Calu3 (cell line): ENCODE measurements around the gene TRAF2. TPM values are rescaled to one million over a fixed set of nuclear protein-coding genes. Genes with fewer than 3 reads are reported as not detected.

Source experiments
- BruUV-seq: library from RNA; stranded (reverse); fragments of 400-500 nt; replicated peaks from 2 replicates; lab custom pipeline; 2021; lab: Mats Ljungman, UMichigan
- CTCF ChIA-PET: fragments of 300-600 bp; sonication (Branson Sonifier 250); formaldehyde crosslinking; loops from one replicate; lab custom pipeline; 2022; ENCODE audit warnings: antibody characterized with exemption; lab: Charles Lee
- DNase-seq: peaks from one replicate; pipeline ENCODE4 v3.0.0; 2022
- H3K27ac Mint-ChIP-seq: one replicate; pipeline ENCODE4 v1.8.0; 2022; ENCODE audit warnings: mixed read lengths; ENCODE audit not compliant: unreplicated experiment
- H3K27me3 Mint-ChIP-seq: one replicate; pipeline ENCODE4 v1.8.0; 2022; ENCODE audit warnings: mixed read lengths; ENCODE audit not compliant: unreplicated experiment
- H3K36me3 Mint-ChIP-seq: one replicate; pipeline ENCODE4 v1.8.0; 2022; ENCODE audit warnings: mild to moderate bottlenecking, moderate library complexity, mixed read lengths; ENCODE audit not compliant: insufficient read depth, unreplicated experiment
- H3K4me1 Mint-ChIP-seq: one replicate; pipeline ENCODE4 v1.8.0; 2022; ENCODE audit warnings: mild to moderate bottlenecking, low read depth, mixed read lengths; ENCODE audit not compliant: unreplicated experiment
- H3K4me3 Mint-ChIP-seq: one replicate; pipeline ENCODE4 v1.8.0; 2022; ENCODE audit warnings: mild to moderate bottlenecking, low read depth, moderate library complexity, mixed read lengths; ENCODE audit not compliant: unreplicated experiment
- H3K9me3 Mint-ChIP-seq: one replicate; pipeline ENCODE4 v1.8.0; 2022; ENCODE audit warnings: low read depth, mixed read lengths; ENCODE audit not compliant: unreplicated experiment
- intact Hi-C: fragments of 100-400 bp; cut with micrococcal nuclease; formaldehyde crosslinking; loops from one replicate; pipeline ENCODE4 v1.10.0; 2022; ENCODE audit not compliant: unreplicated experiment
- total RNA-seq: library from RNA; stranded (reverse); gene quantifications from 2 replicates; pipeline ENCODE4 v1.2.3, GENCODE V29; 2022
- TF ChIP-seq, protein P1 (sequence below): fragments of 200-600 bp; IDR thresholded peaks from one replicate; pipeline ENCODE4 v1.8.0; 2022; ENCODE audit warnings: antibody characterized with exemption; ENCODE audit not compliant: unreplicated experiment

TRAF2 gene
- total RNA-seq, 1 experiment from 2014 or later: 50.5 TPM

DNA sequence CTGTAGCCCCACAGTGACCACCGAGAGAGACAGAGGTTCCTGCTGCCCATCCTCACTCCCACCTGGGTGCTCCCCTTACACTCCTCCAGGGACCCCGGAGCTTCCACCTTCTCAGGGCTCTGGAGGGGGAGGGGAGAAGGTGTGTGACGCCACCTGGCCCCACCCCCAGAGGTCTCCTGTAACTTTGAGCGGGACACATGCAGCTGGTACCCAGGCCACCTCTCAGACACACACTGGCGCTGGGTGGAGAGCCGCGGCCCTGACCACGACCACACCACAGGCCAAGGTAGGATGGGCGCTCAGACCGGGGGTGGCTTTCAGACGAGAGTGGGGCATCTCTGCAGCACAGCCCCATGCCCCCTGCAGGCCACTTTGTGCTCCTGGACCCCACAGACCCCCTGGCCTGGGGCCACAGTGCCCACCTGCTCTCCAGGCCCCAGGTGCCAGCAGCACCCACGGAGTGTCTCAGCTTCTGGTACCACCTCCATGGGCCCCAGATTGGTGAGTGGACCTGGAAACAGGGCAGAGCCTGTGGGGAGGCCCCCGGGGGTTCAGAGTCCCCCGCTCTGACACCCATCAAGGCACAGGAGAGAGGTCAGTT, 29.7 kb upstream of the TRAF2 start:
- no peak for DNase-seq
- CTCF ChIA-PET: no interaction called here

DNA sequence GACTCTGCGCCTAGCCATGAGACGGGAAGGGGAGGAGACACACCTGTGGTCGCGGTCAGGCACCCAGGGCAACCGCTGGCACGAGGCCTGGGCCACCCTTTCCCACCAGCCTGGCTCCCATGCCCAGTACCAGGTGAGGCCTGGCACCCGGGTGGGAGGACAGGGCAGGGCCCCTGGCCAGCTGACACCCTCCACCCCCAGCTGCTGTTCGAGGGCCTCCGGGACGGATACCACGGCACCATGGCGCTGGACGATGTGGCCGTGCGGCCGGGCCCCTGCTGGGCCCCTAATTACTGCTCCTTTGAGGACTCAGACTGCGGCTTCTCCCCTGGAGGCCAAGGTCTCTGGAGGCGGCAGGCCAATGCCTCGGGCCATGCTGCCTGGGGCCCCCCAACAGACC, 29.1 kb upstream of the TRAF2 start:
- CTCF ChIA-PET: no interaction called here
- Mint-ChIP-seq H3K27ac (no peak overlapping the region), H3K4me3 (no peak overlapping the region), H3K9me3 (no peaks in the 10 kb centered on the region), H3K36me3 (peaks cover 19% of the 10 kb centered on the region), H3K27me3 (no peaks in the 10 kb centered on the region), H3K4me1 (no peaks in the 10 kb centered on the region)
- intact Hi-C loops: no loop called here
- TF ChIP-seq, protein P1, sequence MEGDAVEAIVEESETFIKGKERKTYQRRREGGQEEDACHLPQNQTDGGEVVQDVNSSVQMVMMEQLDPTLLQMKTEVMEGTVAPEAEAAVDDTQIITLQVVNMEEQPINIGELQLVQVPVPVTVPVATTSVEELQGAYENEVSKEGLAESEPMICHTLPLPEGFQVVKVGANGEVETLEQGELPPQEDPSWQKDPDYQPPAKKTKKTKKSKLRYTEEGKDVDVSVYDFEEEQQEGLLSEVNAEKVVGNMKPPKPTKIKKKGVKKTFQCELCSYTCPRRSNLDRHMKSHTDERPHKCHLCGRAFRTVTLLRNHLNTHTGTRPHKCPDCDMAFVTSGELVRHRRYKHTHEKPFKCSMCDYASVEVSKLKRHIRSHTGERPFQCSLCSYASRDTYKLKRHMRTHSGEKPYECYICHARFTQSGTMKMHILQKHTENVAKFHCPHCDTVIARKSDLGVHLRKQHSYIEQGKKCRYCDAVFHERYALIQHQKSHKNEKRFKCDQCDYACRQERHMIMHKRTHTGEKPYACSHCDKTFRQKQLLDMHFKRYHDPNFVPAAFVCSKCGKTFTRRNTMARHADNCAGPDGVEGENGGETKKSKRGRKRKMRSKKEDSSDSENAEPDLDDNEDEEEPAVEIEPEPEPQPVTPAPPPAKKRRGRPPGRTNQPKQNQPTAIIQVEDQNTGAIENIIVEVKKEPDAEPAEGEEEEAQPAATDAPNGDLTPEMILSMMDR: no peak
- no TSS peak for BruUV-seq
- no peak for DNase-seq

More for the DNA sequence above, 29.7 kb upstream of the TRAF2 start:
- H3K27ac Mint-ChIP-seq: no peak overlapping the region
- intact Hi-C loops: no loop called here
- H3K27me3 Mint-ChIP-seq: no peaks in the 10 kb centered on the region
- BruUV-seq: no TSS peak
- TF ChIP-seq, protein P1: peak; percentile 21
- peaks cover 18% of the 10 kb centered on the region for H3K36me3 Mint-ChIP-seq
- H3K9me3 Mint-ChIP-seq: no peaks in the 10 kb centered on the region
- H3K4me1 Mint-ChIP-seq: no peaks in the 10 kb centered on the region
- no peak overlapping the region for H3K4me3 Mint-ChIP-seq

DNA sequence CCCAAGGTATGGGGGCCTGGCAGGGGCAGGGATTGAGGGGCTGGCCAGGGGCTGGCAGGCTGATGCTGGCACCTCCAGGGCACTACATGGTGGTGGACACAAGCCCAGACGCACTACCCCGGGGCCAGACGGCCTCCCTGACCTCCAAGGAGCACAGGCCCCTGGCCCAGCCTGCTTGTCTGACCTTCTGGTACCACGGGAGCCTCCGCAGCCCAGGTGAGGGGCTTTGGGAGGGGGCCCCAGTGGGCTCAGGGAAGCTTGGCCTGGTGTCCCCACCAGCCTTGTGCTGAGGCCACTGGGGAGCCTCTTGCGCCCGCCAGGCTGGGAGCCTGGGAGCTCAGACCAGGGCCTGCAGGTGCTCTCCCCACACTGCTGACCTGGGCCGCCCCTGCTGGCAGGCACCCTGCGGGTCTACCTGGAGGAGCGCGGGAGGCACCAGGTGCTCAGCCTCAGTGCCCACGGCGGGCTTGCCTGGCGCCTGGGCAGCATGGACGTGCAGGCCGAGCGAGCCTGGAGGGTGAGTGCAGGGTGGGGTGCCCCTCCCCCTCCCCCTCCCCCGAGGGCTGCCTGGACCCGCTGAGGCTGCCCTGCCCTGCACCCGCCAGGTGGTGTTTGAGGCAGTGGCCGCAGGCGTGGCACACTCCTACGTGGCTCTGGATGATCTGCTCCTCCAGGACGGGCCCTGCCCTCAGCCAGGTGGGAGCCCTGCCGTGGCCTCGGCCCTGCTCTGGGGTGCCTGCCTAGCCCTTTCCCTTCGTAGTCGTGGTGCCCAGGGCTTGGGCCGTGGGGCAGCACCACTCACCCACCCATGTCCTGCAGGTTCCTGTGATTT, 28.5 kb upstream of the TRAF2 start:
- no TSS peak for BruUV-seq
- CTCF ChIA-PET: no interaction called here
- no peak for DNase-seq
- H3K27me3 Mint-ChIP-seq: no peaks in the 10 kb centered on the region
- peaks cover 23% of the 10 kb centered on the region for H3K36me3 Mint-ChIP-seq
- H3K4me1 Mint-ChIP-seq: no peaks in the 10 kb centered on the region
- H3K4me3 Mint-ChIP-seq: no peak overlapping the region
- intact Hi-C loops: no loop called here
- no peaks in the 10 kb centered on the region for H3K9me3 Mint-ChIP-seq
- TF ChIP-seq, protein P1: no peak
- no peak overlapping the region for H3K27ac Mint-ChIP-seq

DNA sequence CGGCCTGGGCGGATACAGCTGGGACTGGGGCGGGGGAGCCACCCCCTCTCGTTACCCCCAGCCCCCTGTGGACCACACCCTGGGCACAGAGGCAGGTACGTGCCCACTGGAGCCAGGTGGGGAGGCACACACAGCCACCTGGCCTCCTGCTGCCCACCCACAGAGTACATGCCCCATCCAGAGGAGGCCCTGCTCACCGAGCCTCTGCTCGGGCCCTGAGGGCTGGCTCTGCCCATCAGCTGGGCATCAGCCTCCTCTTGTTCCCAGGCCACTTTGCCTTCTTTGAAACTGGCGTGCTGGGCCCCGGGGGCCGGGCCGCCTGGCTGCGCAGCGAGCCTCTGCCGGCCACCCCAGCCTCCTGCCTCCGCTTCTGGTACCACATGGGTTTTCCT, 27.9 kb upstream of the TRAF2 start:
- H3K27ac Mint-ChIP-seq: no peak overlapping the region
- H3K27me3 Mint-ChIP-seq: no peaks in the 10 kb centered on the region
- CTCF ChIA-PET: no interaction called here
- peaks cover 20% of the 10 kb centered on the region for H3K36me3 Mint-ChIP-seq
- DNase-seq: no peak
- no peak overlapping the region for H3K4me3 Mint-ChIP-seq
- H3K9me3 Mint-ChIP-seq: no peaks in the 10 kb centered on the region
- BruUV-seq: no TSS peak
- TF ChIP-seq, protein P1: no peak
- intact Hi-C loops: no loop called here
- H3K4me1 Mint-ChIP-seq: no peaks in the 10 kb centered on the region
